ENCODE measurements around the gene APOC3. TPM values are rescaled to one million over a fixed set of nuclear protein-coding genes. Genes with fewer than 3 reads are reported as not detected.

Gene APOC3
- total and polyA plus RNA-seq, 2 of the 4 experiments (the other 2 are of a cell fraction), result not detected

DNA sequence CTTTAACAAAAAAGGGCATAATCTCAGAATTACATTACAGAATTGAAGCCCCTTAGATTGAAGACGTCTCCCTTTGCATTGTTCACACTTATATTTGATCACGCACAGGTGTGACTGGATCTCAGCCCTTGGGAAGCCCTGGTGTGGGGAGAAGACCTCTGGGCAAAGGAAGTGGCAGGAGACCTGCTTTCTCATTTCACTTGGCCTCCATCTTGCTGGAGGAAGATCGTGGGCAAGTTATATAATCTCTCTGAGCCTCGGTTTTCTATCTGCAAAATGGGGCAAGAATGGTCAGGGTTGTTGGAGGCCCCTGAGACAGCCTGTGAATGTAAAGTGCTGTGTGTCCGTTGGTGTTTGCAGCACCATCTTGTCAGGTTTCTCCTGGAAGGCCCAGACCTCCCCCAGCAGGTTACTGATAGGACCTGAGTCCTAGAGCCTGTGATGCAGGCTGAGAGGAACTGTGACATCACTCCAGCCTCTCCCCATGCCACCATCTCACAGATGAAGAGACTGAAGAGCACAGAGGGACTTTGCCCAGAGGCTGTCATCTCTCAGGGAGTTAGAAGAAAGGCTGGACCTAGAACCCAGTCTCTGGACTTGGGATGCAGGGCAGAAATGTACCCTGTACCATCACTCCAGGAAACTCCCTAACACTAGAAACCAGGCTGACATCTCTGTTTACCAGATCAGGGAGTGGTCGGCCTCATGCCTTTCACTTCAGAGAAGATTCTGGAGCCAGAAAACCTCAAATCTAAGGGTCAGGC lies 8.8 kb downstream of the APOC3 start:
- ATAC-seq (ENCODE audit: low read depth), result no peak
- ChIA-PET POLR2A (ENCODE audit: unreplicated experiment) (no interaction called here), CTCF (no interaction called here)
- TF ChIP-seq, protein P1, sequence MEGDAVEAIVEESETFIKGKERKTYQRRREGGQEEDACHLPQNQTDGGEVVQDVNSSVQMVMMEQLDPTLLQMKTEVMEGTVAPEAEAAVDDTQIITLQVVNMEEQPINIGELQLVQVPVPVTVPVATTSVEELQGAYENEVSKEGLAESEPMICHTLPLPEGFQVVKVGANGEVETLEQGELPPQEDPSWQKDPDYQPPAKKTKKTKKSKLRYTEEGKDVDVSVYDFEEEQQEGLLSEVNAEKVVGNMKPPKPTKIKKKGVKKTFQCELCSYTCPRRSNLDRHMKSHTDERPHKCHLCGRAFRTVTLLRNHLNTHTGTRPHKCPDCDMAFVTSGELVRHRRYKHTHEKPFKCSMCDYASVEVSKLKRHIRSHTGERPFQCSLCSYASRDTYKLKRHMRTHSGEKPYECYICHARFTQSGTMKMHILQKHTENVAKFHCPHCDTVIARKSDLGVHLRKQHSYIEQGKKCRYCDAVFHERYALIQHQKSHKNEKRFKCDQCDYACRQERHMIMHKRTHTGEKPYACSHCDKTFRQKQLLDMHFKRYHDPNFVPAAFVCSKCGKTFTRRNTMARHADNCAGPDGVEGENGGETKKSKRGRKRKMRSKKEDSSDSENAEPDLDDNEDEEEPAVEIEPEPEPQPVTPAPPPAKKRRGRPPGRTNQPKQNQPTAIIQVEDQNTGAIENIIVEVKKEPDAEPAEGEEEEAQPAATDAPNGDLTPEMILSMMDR (conservative IDR thresholded peaks at IDR 0.05; ENCODE audit: low read depth, low read length), result no peak
- TF ChIP-seq NFE2L2 (IDR thresholded peaks at IDR 0.05; ENCODE audit: low read depth, low read length) (no peak), MXI1 (IDR thresholded peaks at IDR 0.05; ENCODE audit: borderline replicate concordance, low read depth, low read length) (no peak), CHD1 (IDR thresholded peaks at IDR 0.05; ENCODE audit: low read depth, low read length) (no peak), MAFK (IDR thresholded peaks at IDR 0.05; ENCODE audit: low read depth, low read length) (no peak), FOS (IDR thresholded peaks at IDR 0.05; ENCODE audit: low read depth, low read length) (no peak)
- TF ChIP-seq, protein P2, sequence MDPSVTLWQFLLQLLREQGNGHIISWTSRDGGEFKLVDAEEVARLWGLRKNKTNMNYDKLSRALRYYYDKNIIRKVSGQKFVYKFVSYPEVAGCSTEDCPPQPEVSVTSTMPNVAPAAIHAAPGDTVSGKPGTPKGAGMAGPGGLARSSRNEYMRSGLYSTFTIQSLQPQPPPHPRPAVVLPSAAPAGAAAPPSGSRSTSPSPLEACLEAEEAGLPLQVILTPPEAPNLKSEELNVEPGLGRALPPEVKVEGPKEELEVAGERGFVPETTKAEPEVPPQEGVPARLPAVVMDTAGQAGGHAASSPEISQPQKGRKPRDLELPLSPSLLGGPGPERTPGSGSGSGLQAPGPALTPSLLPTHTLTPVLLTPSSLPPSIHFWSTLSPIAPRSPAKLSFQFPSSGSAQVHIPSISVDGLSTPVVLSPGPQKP (IDR thresholded peaks at IDR 0.05; ENCODE audit: borderline replicate concordance, low read depth, low read length), result no peak
- H3K79me1 ChIP-seq (ENCODE audit: low read depth in 1 of 2, low read length in 2 of 2), result no peaks in the 10 kb centered on the region
- H2AK5ac ChIP-seq (ENCODE audit: low read depth, low read length), result no peak overlapping the region
- in situ Hi-C loops (cut with MboI; ENCODE audit: low sequenced_read_pairs), result no loop called here
- H3K18ac ChIP-seq (ENCODE audit: low read depth, low read length), result no peak overlapping the region
- H4K20me1 ChIP-seq (ENCODE audit: insufficient read depth, low read length), result no peaks in the 10 kb centered on the region
- no peak overlapping the region for H3K4me3 ChIP-seq (ENCODE audit: insufficient read depth, low read depth, low read length)
- H2BK15ac ChIP-seq (ENCODE audit: low read depth, low read length), result no peak overlapping the region
- H3K14ac ChIP-seq (replicated peaks; ENCODE audit: low read depth, low read length), result no peak overlapping the region
- no peak overlapping the region for H2AFZ ChIP-seq (replicated peaks; ENCODE audit: low read length, poor library complexity)
- H4K5ac ChIP-seq (ENCODE audit: low read depth, low read length), result no peak overlapping the region
- H3K9ac ChIP-seq (ENCODE audit: low read depth, low read length), result no peak overlapping the region
- no peak for DNase-seq
- H3K4me2 ChIP-seq (ENCODE audit: low read depth, low read length), result no peak overlapping the region
- H3K36me3 ChIP-seq (ENCODE audit: control insufficient read depth, insufficient read depth, low read length), result peaks cover 2% of the 10 kb centered on the region
- dilution Hi-C loops (cut with HindIII; ENCODE audit: low sequenced_read_pairs, unreplicated experiment), result no loop called here
- no peak overlapping the region for H3K23ac ChIP-seq (ENCODE audit: low read depth, low read length)
- H3K9me3 ChIP-seq (ENCODE audit: control insufficient read depth, insufficient read depth, low read length), result no peaks in the 10 kb centered on the region
- no peak overlapping the region for H2BK20ac ChIP-seq (ENCODE audit: low read depth, low read length)
- H4K8ac ChIP-seq (ENCODE audit: low read depth in 2 of 2, low read length in 2 of 2), result no peak overlapping the region
- no TSS peak for BruUV-seq (replicated peaks)
- H3K27me3 ChIP-seq (ENCODE audit: control insufficient read depth, insufficient read depth, low read length), result no peaks in the 10 kb centered on the region
- WGBS, 2 experiments (ENCODE audit: extremely low coverage in 2 of 2, insufficient read length in 1 of 2), result 100% methylated on average over 1 of the region's 6 CpGs; no CpG with 5 or more reads in 1 of the 2 experiments
- intact Hi-C loops (cut with micrococcal nuclease), result no loop called here
- no peak overlapping the region for H3K4ac ChIP-seq (ENCODE audit: low read depth, low read length)
- no peak overlapping the region for H2AK9ac ChIP-seq (replicated peaks; ENCODE audit: low read depth, low read length, poor library complexity)
- no peak overlapping the region for H3K56ac ChIP-seq (ENCODE audit: extremely low read depth, insufficient read depth, low read length)
- H3K9me1 ChIP-seq (ENCODE audit: insufficient read depth, low read length), result no peaks in the 10 kb centered on the region; the same call in 1 of the 2 replicates
- H3K27ac ChIP-seq (ENCODE audit: insufficient read depth, low read length), result no peak overlapping the region
- H3K4me1 ChIP-seq (ENCODE audit: control insufficient read depth, insufficient read depth, low read length), result peaks cover 3% of the 10 kb centered on the region; the same call in 1 of the 2 replicates
- no peak overlapping the region for H2BK5ac ChIP-seq (ENCODE audit: low read depth, low read length, poor library complexity, severe bottlenecking)
- no peak overlapping the region for H4K91ac ChIP-seq (ENCODE audit: insufficient read depth, low read depth, low read length)
- H2BK120ac ChIP-seq (ENCODE audit: low read depth, low read length), result no peak overlapping the region
